HUES64 (cell line): ENCODE results near the gene SETX.

Source experiments
- H3K27ac ChIP-seq: 2 replicates; pipeline ENCODE4 v1.7.0; 2013; ENCODE audit warnings: low read depth, low read length, inconsistent platforms
- H3K27me3 ChIP-seq: 2 replicates; pipeline ENCODE4 v1.6.1; 2013; ENCODE audit warnings: mild to moderate bottlenecking, low read length; ENCODE audit not compliant: insufficient read depth
- H3K36me3 ChIP-seq: 2 replicates; pipeline ENCODE4 v1.6.1; 2013; ENCODE audit warnings: mild to moderate bottlenecking, low read length; ENCODE audit not compliant: insufficient read depth
- H3K4me1 ChIP-seq: 2 replicates; pipeline ENCODE4 v1.6.1; 2013; ENCODE audit warnings: mild to moderate bottlenecking, low read length, moderate library complexity; ENCODE audit not compliant: insufficient read depth
- H3K4me3 ChIP-seq: 2 replicates; pipeline ENCODE4 v1.5.1; 2013; ENCODE audit warnings: mild to moderate bottlenecking, low read length, moderate library complexity
- H3K9ac ChIP-seq: 2 replicates; pipeline ENCODE4 v1.6.1; 2013; ENCODE audit warnings: mild to moderate bottlenecking, low read depth, low read length
- H3K9me3 ChIP-seq: 2 replicates; pipeline ENCODE4 v1.6.1; 2013; ENCODE audit warnings: low read depth, low read length; ENCODE audit not compliant: insufficient read depth
- WGBS: fragments of 150-250, 120-280 bp; methylation state at CpG from one replicate; pipeline ENCODE4 v1.1.7; 2013; ENCODE audit warnings: missing lambda C conversion rate; 5-methylcytosine and 5-hydroxymethylcytosine counted together

Gene SETX

GRCh38 chr9:132238992-132239391, 115.8 kb downstream of the SETX start:
- H3K4me3 ChIP-seq, result no peak overlapping the region
- H3K27ac ChIP-seq, result no peak overlapping the region
- 87% methylated on average over 19 of the region's 19 CpGs for WGBS
- H3K9me3 ChIP-seq, result no peaks in the 10 kb centered on the region
- no peaks in the 10 kb centered on the region for H3K36me3 ChIP-seq
- no peak overlapping the region for H3K9ac ChIP-seq
- 0 out of 2 replicates have a peak, but pooled peaks cover 4% of the 10 kb centered on the region for H3K4me1 ChIP-seq
- H3K27me3 ChIP-seq, result peaks cover 43% of the 10 kb centered on the region

DNA sequence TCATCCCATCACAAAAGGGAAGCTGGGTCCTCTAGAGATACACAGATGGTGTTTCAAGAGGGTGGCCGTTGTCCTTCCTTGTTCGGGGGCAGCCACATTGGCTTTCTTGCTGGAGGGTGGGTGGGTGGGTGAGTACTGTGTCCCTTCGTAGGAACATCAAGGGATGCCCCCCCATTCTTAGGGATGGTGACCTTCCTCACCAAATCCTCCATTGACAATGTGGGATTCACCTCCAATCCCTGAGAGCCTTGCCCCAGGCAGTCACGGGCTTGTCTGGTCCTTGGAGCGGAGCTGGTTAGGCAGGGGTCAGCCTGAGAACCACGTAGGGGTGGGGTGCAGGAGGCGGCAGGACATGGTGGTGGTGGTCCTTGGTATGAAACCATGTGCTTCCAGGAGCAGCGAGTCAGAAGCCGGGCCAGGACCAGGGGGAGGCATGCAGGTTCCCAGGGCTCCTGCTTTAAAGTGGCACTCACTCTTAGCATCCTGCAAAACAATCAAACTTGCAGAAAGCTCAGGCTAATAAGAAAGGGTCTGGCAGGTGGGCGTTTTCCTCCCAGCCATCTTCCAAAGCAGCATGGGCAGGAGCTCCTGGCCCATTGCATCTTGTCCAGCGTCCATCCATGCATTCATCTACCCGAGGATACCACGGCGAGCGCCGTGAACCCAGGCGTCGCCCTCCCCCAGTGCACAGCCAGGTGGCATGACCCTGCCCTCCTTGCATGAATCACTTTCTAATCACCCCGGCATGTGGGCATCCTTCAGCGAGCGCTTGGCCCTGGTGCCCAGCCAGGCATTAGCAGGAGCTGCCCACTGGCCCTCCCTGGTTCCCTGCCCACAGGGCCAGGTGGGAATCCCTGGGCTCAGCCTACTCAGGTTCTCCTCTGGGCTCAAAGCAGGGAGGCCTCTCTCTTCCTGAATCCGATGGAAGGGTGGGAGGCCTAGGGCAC, 116.5 kb downstream of the SETX start:
- Histone ChIP-seq H3K4me1 (0 out of 2 replicates have a peak, but pooled peaks cover 4% of the 10 kb centered on the region), H3K27ac (no peak overlapping the region), H3K4me3 (no peak overlapping the region), H3K9me3 (no peaks in the 10 kb centered on the region), H3K27me3 (peaks cover 36% of the 10 kb centered on the region), H3K9ac (no peak overlapping the region), H3K36me3 (no peaks in the 10 kb centered on the region)
- WGBS, result 88% methylated on average over 20 of the region's 22 CpGs

DNA sequence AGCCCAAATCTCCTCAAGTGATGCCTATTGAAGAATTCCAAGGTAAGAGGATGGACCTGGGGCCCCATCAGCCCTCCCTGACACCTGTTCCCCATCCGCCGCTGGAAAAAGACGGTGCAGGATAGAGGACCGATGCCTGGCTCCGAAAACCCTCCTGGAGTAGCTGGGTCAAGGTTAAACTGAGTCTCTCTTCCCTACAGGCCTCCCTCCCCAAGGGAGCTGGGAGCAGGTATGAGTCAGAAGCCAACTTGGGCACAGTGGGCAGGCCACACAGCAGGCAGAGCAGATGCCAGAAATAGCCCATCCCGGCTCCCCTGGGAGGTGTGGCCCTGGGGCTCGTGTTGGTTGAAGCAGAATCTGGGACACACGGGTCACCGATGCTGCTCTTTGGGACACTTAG, 117.3 kb downstream of the SETX start:
- Histone ChIP-seq H3K9ac (no peak overlapping the region), H3K27me3 (peaks cover 28% of the 10 kb centered on the region), H3K36me3 (no peaks in the 10 kb centered on the region), H3K4me1 (no peaks in the 10 kb centered on the region), H3K9me3 (no peaks in the 10 kb centered on the region), H3K4me3 (no peak overlapping the region), H3K27ac (no peak overlapping the region)
- whole genome bisulfite sequencing, result 86% methylated on average over 9 of the region's 9 CpGs

- Histone ChIP-seq H3K27me3 (peaks cover 21% of the 10 kb centered on the region), H3K36me3 (no peaks in the 10 kb centered on the region), H3K9ac (no peak overlapping the region), H3K27ac (no peak overlapping the region), H3K9me3 (no peaks in the 10 kb centered on the region), H3K4me1 (no peaks in the 10 kb centered on the region), H3K4me3 (no peak overlapping the region)
- WGBS, result 75% methylated on average over 18 of the region's 18 CpGs
These were observed 118.0 kb downstream of the SETX start for GRCh38 chr9:132236662-132237311.

DNA sequence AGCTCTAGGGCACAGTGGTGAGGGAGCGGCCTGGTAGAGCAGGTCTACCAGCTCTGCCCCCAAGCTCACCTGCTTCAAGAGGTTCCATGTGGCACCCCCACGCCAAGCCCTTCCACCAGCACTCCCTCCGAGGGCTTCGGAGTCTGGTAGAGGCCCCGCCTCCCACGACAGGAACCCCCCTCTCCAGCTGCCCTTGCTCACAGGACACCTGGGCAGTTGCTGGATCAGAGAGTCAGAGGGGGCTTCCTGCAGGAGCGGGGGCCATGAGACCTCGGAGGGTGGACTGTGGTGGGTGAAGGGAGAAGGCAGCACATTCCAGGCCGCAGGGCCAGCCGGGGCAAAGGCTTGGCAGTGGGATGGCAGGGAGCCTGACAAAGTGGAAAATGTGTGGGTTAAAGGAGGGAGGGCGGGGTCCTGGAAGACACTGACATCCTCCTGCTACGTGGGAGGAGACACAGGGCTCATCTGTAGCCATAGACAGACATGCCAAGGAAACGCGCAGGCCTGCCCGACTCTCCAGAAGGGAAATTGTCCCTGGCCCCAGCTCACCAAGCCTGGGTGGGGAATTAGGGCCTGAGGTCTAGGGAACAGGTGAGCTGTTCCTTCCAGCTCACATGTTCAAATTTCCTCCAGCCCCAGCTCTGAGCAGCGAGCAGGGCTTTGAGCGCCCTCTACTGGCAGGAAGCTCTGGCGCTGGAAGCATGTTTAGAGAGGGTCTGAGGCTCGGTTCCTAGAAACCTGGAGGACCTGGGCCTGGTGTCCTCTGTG, 118.7 kb downstream of the SETX start:
- Histone ChIP-seq H3K9ac (no peak overlapping the region), H3K27ac (no peak overlapping the region), H3K27me3 (peaks cover 17% of the 10 kb centered on the region), H3K9me3 (no peaks in the 10 kb centered on the region), H3K36me3 (no peaks in the 10 kb centered on the region), H3K4me1 (no peaks in the 10 kb centered on the region), H3K4me3 (no peak overlapping the region)
- 53% methylated on average over 19 of the region's 19 CpGs for WGBS

DNA sequence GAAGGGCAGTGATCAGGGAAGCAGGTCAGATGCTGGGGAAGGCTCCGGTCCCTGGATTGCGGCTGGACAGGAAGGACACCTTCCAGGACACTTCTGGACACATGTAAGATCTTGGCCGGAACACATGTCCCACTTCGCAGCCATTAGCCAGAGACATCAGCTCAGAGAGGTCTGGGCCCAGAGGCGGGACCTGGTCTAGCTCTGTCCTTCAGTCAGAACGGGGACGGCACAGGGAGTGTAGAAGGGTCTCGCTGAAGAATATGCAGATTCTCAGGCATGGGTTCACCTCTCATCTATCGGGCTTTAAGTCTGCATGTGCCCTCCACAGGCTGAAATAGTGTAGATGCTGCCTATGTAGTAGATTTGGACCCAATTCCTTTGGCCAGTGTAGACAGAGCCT, 119.7 kb downstream of the SETX start:
- Histone ChIP-seq H3K4me1 (no peaks in the 10 kb centered on the region), H3K4me3 (no peak overlapping the region), H3K9ac (no peak overlapping the region), H3K27ac (no peak overlapping the region), H3K27me3 (peaks cover 10% of the 10 kb centered on the region), H3K9me3 (no peaks in the 10 kb centered on the region), H3K36me3 (no peaks in the 10 kb centered on the region)
- WGBS, result 93% methylated on average over 9 of the region's 9 CpGs

DNA sequence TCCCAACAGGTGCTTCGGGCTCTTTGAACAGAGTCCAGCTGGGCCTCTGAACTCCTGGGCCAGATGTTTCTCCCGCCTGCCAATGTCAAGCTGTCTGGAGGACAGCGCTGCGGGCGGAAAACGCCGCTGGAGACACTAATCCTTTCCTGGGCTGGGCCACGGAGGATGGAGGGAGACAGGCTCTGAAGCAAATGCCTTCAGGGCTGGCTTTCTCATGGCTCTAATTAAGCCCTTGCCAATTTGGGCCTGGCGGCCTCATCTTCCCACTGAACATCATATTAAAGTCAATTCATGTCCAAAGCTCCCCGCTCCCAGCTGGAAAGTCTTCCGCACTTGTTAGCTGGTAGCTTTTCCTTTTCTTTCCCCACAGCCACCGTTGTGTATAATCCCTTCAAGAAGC, 120.3 kb downstream of the SETX start:
- H3K4me3 ChIP-seq, result no peak overlapping the region
- H3K9ac ChIP-seq, result no peak overlapping the region
- 86% methylated on average over 12 of the region's 12 CpGs for whole genome bisulfite sequencing
- H3K27me3 ChIP-seq, result peaks cover 4% of the 10 kb centered on the region
- no peaks in the 10 kb centered on the region for H3K36me3 ChIP-seq
- H3K4me1 ChIP-seq, result no peaks in the 10 kb centered on the region
- no peaks in the 10 kb centered on the region for H3K9me3 ChIP-seq
- H3K27ac ChIP-seq, result no peak overlapping the region

DNA sequence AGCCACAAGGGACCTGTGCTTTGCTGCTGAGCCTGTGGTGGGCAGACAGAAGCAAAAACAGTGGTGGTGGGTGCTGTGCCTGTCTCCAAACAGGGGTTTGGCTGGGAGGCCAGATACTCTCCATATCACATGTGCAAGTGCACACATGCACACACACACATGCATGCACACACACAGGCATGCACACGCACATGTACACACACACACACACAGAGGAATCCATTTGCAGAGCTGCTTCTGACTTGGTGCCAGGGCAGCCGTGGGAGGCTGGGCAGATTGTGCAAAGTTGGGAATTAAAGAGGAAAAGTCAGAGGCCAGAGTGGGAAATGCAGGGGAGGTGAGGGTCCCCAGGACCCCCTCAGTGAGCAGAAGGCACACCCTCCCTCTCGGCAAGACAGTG, 121.6 kb downstream of the SETX start:
- Histone ChIP-seq H3K9me3 (no peaks in the 10 kb centered on the region), H3K4me1 (no peaks in the 10 kb centered on the region), H3K9ac (no peak overlapping the region), H3K27me3 (no peaks in the 10 kb centered on the region; the same call in 1 of the 2 replicates), H3K4me3 (no peak overlapping the region), H3K36me3 (no peaks in the 10 kb centered on the region), H3K27ac (no peak overlapping the region)
- 96% methylated on average over 3 of the region's 3 CpGs for WGBS

- no peaks in the 10 kb centered on the region; the same call in 1 of the 2 replicates for H3K27me3 ChIP-seq
- 89% methylated on average over 3 of the region's 3 CpGs for WGBS
These were observed 122.3 kb downstream of the SETX start for GRCh38 chr9:132232522-132232921.

DNA sequence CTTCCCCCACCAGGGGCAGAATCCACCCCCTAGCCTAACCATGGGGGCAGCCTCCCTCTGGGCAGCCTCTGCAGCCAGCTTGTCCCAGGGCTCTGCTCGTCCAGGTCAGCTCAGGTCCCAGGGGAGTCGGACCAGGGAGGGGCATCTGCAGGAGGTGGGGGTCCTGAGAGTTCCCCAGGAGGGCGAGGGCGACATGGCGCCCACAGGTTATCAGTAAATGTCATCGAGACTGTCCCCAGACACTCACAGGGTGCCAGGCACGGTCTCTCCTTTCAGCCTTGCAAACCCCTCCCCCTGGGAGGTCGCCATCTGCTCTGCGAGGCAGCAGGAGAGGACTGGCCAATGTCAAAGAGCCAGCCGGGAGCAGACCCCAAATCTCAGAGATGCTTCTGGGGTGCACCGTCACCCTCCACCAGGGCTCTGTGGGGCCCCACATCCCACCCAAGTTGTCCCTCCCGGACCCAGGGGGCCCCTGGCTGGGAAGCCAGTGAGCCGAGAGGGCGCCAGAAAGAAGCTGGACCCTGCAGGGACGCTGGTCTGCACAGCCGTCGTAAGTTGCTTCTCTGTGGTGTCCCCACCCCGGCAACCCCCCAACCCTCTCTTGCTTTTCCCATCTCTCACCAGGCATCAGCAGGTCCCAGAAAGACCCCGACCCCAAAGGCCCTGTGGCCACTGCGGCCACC, 123.6 kb downstream of the SETX start:
- Histone ChIP-seq H3K9me3 (no peaks in the 10 kb centered on the region), H3K9ac (no peak overlapping the region), H3K4me3 (no peak overlapping the region), H3K4me1 (no peaks in the 10 kb centered on the region), H3K36me3 (no peaks in the 10 kb centered on the region), H3K27ac (no peak overlapping the region), H3K27me3 (no peaks in the 10 kb centered on the region; the same call in 1 of the 2 replicates)
- 88% methylated on average over 20 of the region's 20 CpGs for WGBS

More at GRCh38 chr9:132232522-132232921, 122.3 kb downstream of the SETX start:
- H3K27ac ChIP-seq, result no peak overlapping the region
- no peaks in the 10 kb centered on the region for H3K36me3 ChIP-seq
- no peaks in the 10 kb centered on the region for H3K9me3 ChIP-seq
- no peak overlapping the region for H3K4me3 ChIP-seq
- H3K4me1 ChIP-seq, result no peaks in the 10 kb centered on the region
- no peak overlapping the region for H3K9ac ChIP-seq
